Umbilical cord (tissue), 2 donors: ENCODE measurements around the gene KMT2D. TPM values are rescaled to one million over a fixed set of nuclear protein-coding genes. Genes with fewer than 3 reads are reported as not detected.
"Not testable (repeated sequence)": the region's sequence is repeated elsewhere in the genome, so short reads cannot be mapped to it uniquely, and the experiment has no call there.

ENCODE experiments used
- DNase-seq: peaks from one replicate; pipeline ENCODE4 v3.0.0-alpha.2; 2015; ENCODE audit warnings: low spot score
- total RNA-seq: library from RNA; depleted of rRNA; stranded (reverse); fragments of >200 nt; gene quantifications from one replicate; pipeline ENCODE4 v1.2.3, GENCODE V29; 2014; ENCODE audit warnings: low replicate concordance; ENCODE audit not compliant: insufficient read depth

The KMT2D gene
- total RNA-seq, 1 donor from 2014 or later = 22.4 TPM

- DNase-seq = peak; percentile 86
These were observed 27.7 kb upstream of the KMT2D start for GRCh38 chr12:49088150-49088931.

DNA sequence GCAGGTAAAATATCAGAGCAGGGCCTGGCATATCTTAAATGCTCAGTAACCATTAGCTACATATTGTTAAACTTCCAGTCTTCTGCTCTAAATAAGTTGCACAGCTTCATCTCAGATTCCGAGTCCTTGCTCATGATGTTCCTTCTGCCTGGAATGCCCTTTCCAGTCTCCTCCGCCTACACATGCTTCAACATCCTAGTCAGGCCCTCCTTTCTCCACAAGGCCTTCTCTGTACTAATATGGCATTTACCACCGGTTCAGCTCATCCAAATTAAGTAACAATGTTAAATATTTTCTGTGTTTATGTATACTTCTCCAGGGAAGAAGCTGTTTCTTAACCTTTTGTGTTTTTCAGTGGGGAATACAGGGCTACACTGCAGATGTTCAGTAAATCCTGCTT, 25.5 kb upstream of the KMT2D start:
- DNase-seq = no peak

GRCh38 chr12:49084438-49084837, 23.8 kb upstream of the KMT2D start:
- DNase-seq = no peak

- no peak for DNase-seq
These were observed 19.2 kb upstream of the KMT2D start for GRCh38 chr12:49079793-49080192.

DNA sequence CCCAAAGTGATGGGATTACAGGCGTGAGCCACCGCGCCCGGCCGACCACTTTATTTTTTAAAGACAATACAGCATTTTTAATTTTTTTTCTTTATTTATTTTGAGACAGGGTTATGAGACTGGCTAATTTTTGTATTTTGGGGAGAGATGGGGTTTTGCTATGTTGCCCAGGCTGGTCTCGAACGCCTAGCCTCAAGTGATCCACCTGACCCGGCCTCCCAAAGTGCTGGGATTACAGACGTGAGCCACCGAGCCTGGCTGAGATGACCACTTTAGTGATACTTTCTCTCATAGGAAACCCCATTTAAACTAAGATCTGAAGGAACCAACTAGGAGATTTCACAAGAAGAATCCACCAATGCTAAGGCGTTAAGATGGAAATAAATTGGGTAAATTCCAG, 10.4 kb upstream of the KMT2D start:
- DNase-seq = no peak

GRCh38 chr12:49069507-49070346, 9.1 kb upstream of the KMT2D start, which contains the start of gene RHEBL1:
TSS of gene RHEBL1 (minus strand) at chr12:49069979. CDS start at chr12:49069785, 194 bp downstream.
- peak; percentile 98 for DNase-seq

GRCh38 chr12:49068879-49069506, 8.4 kb upstream of the KMT2D start:
- DNase-seq = no peak

DNA sequence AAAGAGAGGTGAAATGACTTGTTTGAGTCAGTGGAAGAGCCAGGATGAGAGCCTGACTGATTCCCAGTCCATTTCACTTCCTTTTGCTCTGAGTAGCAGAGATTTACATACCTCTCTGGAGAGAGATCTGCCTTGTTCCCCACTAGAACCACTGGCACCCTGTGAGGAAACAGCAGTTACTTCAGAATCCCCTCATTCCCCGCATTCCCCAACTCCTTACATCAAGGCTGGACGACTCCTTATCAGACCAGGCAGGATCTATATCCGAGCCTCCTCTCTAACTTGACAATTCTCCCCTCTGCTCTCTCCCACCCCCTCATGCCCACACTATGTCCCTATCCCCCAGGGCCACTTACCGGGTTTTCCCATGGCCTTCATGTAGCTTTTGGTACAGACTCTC, 5.5 kb upstream of the KMT2D start:
- no peak for DNase-seq

GRCh38 chr12:49064767-49065152, 4.2 kb upstream of the KMT2D start:
- DNase-seq = no peak

- DNase-seq = not testable (repeated sequence)
These were observed 1.3 kb upstream of the KMT2D start for GRCh38 chr12:49061916-49062315.

DNA sequence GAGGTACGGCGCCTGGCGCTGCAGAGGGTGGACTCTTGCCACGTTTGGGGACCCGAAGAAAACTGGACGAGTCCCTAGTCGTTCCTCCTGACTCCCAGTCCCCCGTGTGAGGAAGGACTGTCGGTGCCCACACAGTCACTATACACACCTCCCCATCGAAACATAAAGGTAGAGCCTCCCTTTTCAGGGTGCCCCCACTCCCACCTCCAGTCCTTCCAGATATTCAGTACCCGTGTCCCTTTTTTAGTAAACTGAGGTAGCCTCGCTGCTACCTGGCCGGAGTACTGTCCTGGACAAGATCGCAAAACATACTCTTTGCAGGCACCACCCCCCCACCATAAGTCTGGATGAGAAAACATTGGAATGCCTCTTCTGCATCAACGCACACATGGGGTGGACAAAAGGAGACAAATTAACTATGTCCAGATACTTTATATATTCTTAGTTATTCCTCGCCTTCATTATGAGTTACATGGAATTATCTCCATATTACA, 610 bp upstream of the KMT2D start:
- DNase-seq = no peak

- DNase-seq = no peak
These were observed 1.1 kb downstream of the KMT2D start for GRCh38 chr12:49059299-49060171.

- no peak for DNase-seq
These were observed 1.6 kb downstream of the KMT2D start for GRCh38 chr12:49059045-49059298.

DNA sequence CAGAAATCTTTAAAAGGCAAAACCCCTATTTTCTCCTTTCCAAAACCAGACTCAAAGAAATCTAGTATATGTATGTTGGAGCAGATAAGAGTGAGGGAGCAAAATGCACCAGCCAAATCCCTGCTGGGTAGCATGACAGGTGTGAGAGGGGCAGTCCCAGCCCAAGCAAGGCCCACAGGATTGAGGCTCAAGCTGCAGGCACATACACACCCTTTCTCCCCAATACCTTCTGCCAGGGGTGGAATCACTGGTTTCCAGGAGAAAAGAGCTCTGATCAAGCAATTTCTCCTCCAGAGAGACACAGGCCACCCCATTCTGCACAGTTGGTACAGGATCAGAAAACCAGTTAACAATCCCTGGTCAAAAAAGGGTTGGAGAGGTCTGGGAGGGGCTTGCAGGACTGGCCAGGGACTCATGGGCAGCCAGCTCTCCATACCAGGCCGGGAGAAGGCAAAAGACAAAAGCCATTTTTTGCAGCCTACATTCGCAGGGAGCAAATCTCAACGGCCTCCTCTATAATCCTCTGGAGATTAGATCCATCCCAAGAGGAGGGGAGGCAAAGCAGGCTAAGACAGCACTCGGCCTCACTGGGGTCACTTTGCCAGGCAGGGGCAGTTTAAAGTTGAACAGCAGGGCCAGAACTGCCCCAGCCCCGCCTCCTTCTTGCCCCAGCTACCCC, 2.1 kb downstream of the KMT2D start:
- DNase-seq = peak; percentile 22

DNA sequence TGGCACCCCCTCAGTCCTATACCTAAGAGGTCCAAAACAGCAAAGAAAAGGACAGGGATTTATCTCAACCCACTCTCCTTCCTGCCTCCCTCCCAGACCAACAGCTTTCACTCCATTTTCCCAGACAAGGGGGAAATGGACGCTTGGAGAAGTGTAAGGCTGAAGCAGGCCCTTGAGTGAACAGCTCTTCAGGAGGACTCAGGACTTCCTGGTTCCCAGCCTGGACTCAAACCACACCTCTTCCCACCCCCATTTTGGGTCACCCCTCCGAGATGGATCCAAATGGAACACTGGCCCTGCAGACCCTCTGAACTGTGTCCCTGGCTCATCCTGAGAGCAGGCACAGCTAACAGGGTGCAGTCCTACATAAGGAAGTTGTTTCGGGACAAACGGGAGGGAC, 2.7 kb downstream of the KMT2D start:
- no peak for DNase-seq

DNA sequence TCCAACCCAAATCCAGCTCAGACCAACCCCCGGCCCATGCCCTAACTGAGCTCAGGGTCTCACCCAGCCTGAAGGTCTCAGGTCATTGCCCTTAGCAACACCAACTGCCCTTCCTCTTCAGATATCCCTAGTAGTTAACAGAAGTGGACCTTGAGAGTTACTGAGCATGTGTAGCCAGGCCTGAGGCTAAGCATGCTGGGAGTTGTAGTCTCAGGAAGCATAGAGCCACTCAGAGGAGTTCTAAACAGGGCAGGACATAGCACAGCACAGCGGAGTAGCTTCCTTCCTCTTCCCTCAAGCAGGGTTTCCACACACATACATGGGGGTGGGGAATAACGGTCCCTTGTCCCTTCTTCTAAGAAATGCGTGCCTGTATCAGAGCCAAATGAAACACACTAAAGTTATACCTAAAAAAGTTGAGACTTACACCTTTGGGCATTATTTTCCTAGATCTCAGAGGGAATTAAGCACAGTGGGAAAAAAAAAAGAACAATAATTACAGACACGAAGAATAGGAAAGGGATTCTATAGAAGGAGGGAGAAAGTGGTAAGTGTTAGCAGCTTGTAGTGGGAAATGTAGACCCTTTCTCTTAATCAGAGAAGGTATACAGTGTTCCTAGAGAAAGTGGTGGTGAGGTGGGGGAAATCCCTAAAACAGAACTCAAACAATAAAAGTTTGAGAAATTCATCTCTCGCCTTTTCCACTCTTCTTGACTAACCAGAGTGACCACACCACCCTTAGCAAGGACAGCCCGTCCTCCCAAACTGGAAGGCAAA, 4.4 kb downstream of the KMT2D start:
- peak; percentile 73 for DNase-seq

DNA sequence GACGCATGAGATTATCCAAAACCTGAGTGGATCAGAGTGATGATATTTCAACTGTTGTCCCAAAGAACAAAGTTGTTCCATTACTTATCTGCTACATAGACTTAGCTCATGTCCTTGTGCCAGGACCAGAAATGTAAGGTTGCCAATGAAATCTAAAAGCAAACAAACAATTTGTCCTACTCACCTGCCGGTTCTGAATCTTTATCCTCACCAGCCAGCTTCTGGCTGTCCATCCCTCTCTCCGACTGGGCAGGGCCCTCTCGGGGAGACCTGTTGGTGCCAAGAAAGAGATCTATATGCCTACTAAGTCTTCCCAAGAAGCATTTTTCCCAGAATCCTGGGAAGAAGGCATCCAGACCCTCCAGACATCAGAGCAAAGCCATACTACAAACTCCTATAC, 5.5 kb downstream of the KMT2D start:
- no peak for DNase-seq

DNA sequence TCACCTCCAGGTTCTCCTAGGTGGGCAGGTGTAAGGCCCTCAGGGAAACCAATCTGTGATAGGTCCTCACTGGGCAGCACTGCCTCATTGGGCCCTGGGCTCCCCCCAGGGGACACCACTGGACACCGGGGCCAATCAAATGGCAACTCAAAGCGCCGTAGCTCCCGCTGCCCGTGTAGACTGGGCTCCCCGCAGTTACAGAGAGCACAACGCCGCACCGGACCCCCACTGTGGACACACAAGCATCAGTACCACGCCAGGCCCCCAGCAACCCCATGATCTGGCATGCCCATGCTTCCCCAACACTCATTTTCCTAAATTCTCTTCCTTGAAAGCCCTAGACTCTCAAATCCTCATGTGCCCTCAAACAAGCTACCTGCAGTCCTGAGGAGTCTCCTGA, 6.1 kb downstream of the KMT2D start:
- DNase-seq = no peak

DNA sequence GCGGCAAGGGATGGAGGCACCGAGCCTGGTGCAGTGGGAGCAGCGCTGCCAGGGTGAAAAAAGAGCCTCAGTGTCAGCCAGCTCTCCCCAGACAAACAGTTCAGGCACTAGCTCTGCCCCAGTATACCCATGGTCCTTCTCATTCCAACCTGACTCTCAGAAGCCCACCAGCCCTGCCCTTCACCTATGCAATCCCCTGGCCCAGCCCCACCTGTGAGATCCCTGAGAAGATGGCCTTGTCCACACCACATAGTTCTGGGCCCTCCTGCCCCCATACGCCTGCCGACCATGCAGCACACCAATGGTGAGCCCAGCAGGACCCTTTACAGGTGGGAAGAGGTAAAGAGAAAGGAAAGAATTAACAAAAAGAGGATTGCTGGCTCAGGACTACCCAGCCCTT, 6.5 kb downstream of the KMT2D start:
- no peak for DNase-seq
